Pancreas (tissue), 10 donors: Measurements from ENCODE around the gene CD27. TPM values are rescaled to one million over a fixed set of nuclear protein-coding genes. Genes with fewer than 3 reads are reported as not detected.
A peak's percentile ranks its signal among the peaks of the same experiment; 100 is the strongest.
"Not testable (repeated sequence)": the region's sequence is repeated elsewhere in the genome, so short reads cannot be mapped to it uniquely, and the experiment has no call there.

Experiments
- ATAC-seq, 4 donors: fragments of 200-7000 bp; cut with Tn5 transposase; one replicate each; pipeline versions ENCODE4 v1.8.0 to v1.9.1; 2020; ENCODE audit warnings: mild to moderate bottlenecking in 4 of 4, moderate library complexity in 4 of 4
- DNase-seq, 6 donors: peaks; one replicate each; pipeline ENCODE4 v3.0.0-alpha.2; 2020
- FAIRE-seq: peaks from 2 replicates; lab custom pipeline; 2012; peaks lifted over from hg19 to GRCh38; lab: Jason Lieb, UNC
- H3K27ac ChIP-seq, 4 donors: fragments of 200-600 bp; sonication (generic); 1 replicate in 3 of 4; 2 replicates in 1 of 4; pipeline versions ENCODE4 v1.5.0 to v1.8.0; 2020
- H3K27me3 ChIP-seq, 4 donors: fragments of 200-600 bp; one replicate each; pipeline ENCODE4 v1.8.0; 2021
- H3K36me3 ChIP-seq, 3 donors: fragments of 200-600 bp; sonication (generic) in 1 of 3; one replicate each; pipeline versions ENCODE4 v1.5.0 to v1.8.0; 2020 to 2021
- H3K4me1 ChIP-seq, 3 donors: fragments of 200-600 bp; one replicate each; pipeline ENCODE4 v1.8.0; 2021
- H3K4me3 ChIP-seq, 4 donors: fragments of 200-600 bp; sonication (generic) in 2 of 4; one replicate each; pipeline versions ENCODE4 v1.5.0 to v1.8.0; 2020 to 2021
- H3K9me3 ChIP-seq, 4 donors: fragments of 200-600 bp; one replicate each; pipeline ENCODE4 v1.8.0; 2021
- WGBS, 2 donors: extraction: QIAGEN DNeasy Blood & Tissue Kit; methylation state at CpG; one replicate each; pipeline ENCODE4 v1.1.7; 2013; 5-methylcytosine and 5-hydroxymethylcytosine counted together
- intact Hi-C, 3 donors: fragments of 100-400 bp; cut with DNase I; formaldehyde crosslinking; loops; one replicate each; pipeline versions ENCODE4 v1.11.1 to v1.14.2; 2022
- polyA plus RNA-seq, 2 donors: library from polyadenylated mRNA; stranded (reverse); fragments of 200-250 nt; gene quantifications; one replicate each; pipeline ENCODE4 v1.2.3, GENCODE V29; 2013
- total RNA-seq, 6 donors: library from RNA; stranded (reverse); fragmentation: NEBNext Ultra II Directional in 4 of 6; extraction: Animal tissue kit (Norgen Biotek cat#: 25700) in 4 of 6; gene quantifications; one replicate each; pipeline versions ENCODE4 v1.2.1 to v1.2.4, GENCODE V29; 2021 to 2023
- TF ChIP-seq, protein P1 (sequence below), 4 donors: fragments of 200-600 bp; sonication (generic) in 3 of 4; IDR thresholded peaks; one replicate each; pipeline versions ENCODE4 v1.5.0 to v1.8.0; 2021; ENCODE audit warnings: antibody characterized with exemption in 4 of 4
- donor health status: healthy with polysubstance abuse.
- donor health status: DM: no; HTN: no; CAD: no; lungs with moderate emphysema.
- donor health status: DM: no; HTN: no; CAD: no.
- donor health status: control.
- donor health status: control.
- donor health status: Bipolar disorder and iron deficiency.
- donor health status: DM: yes; HTN: yes; CAD: no.
- donor health status: DM: no; HTN: no; CAD: no.
- donor health status: DM: no; HTN: no; CAD: no.
- donor health status: DM: yes; HTN: yes; CAD: no.

CD27 gene
- total and polyA plus RNA-seq, 8 donors: 0.14 to 0.81 (median 0.28) TPM; not detected in 2

DNA sequence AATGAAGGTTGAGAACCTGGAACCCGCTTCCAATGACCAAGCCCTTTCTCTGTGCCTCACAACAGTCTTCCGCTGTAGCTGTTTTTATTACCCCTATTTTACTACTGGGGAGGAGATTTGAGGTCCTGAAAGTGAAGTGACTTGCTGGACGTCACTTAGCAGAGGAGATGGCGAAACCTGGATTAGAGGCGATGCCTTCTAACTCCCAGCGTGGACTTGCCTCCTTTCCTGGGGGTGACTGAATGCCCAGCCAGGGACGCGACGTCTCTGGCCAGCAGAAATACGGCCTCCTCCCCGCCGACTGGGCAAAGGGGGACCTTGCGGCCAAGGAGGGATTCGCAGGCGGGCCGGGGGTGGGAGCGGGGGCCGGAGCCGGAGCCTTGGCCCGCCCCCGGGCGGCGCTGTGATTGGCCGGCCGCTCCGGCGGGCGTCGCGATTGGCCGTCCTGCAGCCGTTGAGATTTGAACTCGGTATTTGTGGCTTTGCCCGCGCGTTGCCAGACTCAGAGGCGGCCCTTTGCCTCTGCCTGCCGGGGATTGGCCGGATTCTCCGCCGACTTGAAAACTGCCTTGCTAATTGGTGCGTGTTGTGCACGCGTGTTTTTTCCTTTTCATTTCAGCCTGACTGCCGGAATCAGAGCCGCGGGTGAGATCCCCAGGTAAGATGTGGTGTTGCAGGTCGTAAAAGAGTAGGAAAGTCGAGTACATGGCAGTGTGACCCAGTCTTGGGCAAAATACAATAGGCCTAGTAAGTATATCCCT, 48.9 kb downstream of the CD27 start, which contains the start of gene NCAPD2:
NCAPD2 (plus strand) TSS at position 606 of the 761 bp plus-strand sequence. CDS start 997 bp downstream, outside the sequence.
- intact Hi-C loops: no loop called here
- Histone ChIP-seq H3K36me3 (peaks cover 0 to under 1% (median 0%) of the 10 kb centered on the region in 3 donors), H3K27me3 (no peaks in the 10 kb centered on the region), H3K27ac (peak within 1 kb of the TSS; percentile 76 to 94 (median 86)), H3K4me1 (peaks cover 7 to 16% (median 15%) of the 10 kb centered on the region in 3 donors), H3K9me3 (no peaks in the 10 kb centered on the region), H3K4me3 (peak within 1 kb of the TSS; percentile 58 to 85 (median 76))
- no peak for FAIRE-seq
- TF ChIP-seq, protein P1, sequence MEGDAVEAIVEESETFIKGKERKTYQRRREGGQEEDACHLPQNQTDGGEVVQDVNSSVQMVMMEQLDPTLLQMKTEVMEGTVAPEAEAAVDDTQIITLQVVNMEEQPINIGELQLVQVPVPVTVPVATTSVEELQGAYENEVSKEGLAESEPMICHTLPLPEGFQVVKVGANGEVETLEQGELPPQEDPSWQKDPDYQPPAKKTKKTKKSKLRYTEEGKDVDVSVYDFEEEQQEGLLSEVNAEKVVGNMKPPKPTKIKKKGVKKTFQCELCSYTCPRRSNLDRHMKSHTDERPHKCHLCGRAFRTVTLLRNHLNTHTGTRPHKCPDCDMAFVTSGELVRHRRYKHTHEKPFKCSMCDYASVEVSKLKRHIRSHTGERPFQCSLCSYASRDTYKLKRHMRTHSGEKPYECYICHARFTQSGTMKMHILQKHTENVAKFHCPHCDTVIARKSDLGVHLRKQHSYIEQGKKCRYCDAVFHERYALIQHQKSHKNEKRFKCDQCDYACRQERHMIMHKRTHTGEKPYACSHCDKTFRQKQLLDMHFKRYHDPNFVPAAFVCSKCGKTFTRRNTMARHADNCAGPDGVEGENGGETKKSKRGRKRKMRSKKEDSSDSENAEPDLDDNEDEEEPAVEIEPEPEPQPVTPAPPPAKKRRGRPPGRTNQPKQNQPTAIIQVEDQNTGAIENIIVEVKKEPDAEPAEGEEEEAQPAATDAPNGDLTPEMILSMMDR (IDR thresholded peaks at IDR 0.05): peak in 2 of 4 donors; percentile 8 to 16
- peak; percentile 89 to 95 (median 91) for DNase-seq
- WGBS, 2 donors: 1% methylated on average over 48 to 49 of the region's 49 CpGs
- ATAC-seq: peak; percentile 94 to 98 (median 96)

DNA sequence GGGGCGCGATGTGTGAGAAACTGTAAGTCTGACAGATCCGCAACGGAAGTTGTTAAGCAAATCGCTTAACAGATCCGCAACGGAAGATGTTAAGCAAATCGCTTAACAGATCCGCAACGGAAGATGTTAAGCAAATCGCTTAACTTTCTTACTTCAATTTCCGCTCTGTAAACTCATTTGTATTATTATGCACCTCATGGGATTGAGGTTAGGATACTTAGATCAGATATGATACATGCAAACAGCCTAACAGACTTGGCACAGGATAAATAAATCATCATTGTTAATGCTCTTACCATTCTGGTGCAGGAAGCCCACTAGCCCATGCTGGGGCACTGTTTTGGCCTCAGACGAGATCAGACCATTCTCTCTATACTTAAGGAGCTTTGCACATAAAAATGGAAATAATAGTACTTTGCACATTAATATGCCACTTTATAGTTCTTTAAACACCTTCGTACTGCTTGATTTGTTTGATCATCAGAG, 49.5 kb downstream of the CD27 start:
- TF ChIP-seq, protein P1 (IDR thresholded peaks at IDR 0.05): no peak
- peak overlapping the region; percentile 58 to 85 (median 76) for H3K4me3 ChIP-seq
- peaks cover 7 to 16% (median 15%) of the 10 kb centered on the region in 3 donors for H3K4me1 ChIP-seq
- peaks cover 0 to 7% (median 0%) of the 10 kb centered on the region in 3 donors for H3K36me3 ChIP-seq
- peak overlapping the region in 1 of 4 donors; percentile 94 for H3K27ac ChIP-seq
- DNase-seq (no peak), FAIRE-seq (no peak), ATAC-seq (peak in 1 of 4 donors; percentile 8)
- H3K9me3 ChIP-seq: no peaks in the 10 kb centered on the region
- no peaks in the 10 kb centered on the region for H3K27me3 ChIP-seq
- intact Hi-C loops: no loop called here
- WGBS, 2 donors: 1 to 2% methylated on average over 14 of the region's 14 CpGs

DNA sequence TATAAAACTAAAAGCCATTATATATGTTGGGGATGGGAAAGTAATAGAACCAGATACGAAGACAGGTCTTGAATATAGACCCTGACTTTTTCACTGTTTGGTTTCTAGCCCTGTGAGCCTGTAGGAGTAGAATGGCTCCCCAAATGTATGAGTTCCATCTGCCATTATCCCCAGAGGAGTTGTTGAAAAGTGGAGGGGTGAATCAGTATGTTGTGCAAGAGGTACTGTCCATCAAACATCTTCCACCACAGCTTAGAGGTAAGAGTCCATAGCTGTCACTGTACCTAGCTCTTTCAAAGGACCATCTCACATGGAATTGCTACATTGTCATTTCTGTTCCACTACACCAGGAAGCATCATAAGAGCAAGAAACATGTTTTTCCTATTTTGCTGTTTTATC, 50.2 kb downstream of the CD27 start:
- Histone ChIP-seq H3K4me1 (peaks cover 7 to 16% (median 15%) of the 10 kb centered on the region in 3 donors), H3K27me3 (no peaks in the 10 kb centered on the region), H3K27ac (no peak overlapping the region), H3K9me3 (no peaks in the 10 kb centered on the region), H3K36me3 (peaks cover 0 to 8% (median 0%) of the 10 kb centered on the region in 3 donors), H3K4me3 (peak overlapping the region in 1 of 4 donors; percentile 76)
- 67 to 71% methylated on average over 1 of the region's 1 CpG for WGBS, 2 donors
- no peak for ATAC-seq
- TF ChIP-seq, protein P1 (IDR thresholded peaks at IDR 0.05): no peak
- FAIRE-seq: no peak
- no peak for DNase-seq
- intact Hi-C loops: no loop called here

DNA sequence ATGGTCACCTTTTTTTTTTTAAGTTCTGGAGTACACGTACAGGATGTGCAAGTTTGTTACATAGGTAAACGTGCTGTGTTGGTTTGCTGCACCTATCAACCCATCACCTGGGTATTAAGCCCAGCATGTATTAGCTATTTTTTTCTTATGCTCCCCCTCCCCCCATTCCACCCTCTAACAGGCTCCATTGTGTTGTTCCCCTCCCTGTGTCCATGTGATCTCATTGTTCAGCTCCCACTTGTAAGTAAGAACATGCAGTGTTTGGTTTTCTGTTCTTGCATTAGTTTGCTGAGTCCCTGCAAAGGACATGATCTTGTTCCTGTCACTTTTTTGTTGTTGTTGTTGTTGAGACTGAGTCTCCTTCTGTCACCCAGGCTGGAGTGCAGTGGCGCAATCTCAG, 52.5 kb downstream of the CD27 start:
- intact Hi-C loops, H3K27me3 ChIP-seq, FAIRE-seq, ATAC-seq, H3K36me3 ChIP-seq, DNase-seq, H3K4me3 ChIP-seq, H3K9me3 ChIP-seq, H3K27ac ChIP-seq: not testable (repeated sequence)
- H3K4me1 ChIP-seq: peaks cover 7 to 15% (median 13%) of the 10 kb centered on the region in 3 donors
- 79 to 86% methylated on average over 3 of the region's 3 CpGs for WGBS, 2 donors

DNA sequence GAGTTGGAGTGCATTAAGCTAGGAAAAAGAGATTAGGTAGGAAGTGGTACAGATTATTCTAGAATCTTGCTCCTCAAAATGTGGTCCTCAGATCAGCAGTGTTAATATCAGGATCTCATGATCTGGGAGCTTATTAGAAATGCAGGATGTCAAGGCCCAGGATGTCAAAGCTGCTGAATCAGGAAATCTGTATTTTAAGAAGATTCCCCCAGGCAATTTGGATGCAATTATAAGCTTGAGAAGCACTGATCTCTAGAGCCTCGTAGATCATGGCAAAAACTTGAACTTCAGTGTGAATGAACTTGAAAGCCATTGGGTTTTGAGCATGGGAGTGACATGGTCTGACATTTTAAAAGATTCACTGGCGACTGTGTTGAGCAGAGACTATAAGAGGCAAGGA, 55.7 kb downstream of the CD27 start:
- Histone ChIP-seq H3K27ac (no peak overlapping the region), H3K9me3 (no peaks in the 10 kb centered on the region), H3K27me3 (no peaks in the 10 kb centered on the region), H3K4me1 (peaks cover 0 to 3% (median 2%) of the 10 kb centered on the region in 3 donors), H3K36me3 (peaks cover 0 to 8% (median 0%) of the 10 kb centered on the region in 3 donors), H3K4me3 (no peak overlapping the region)
- intact Hi-C loops: no loop called here
- FAIRE-seq (no peak), DNase-seq (no peak), ATAC-seq (no peak)
- 93 to 97% methylated on average over 2 of the region's 2 CpGs for WGBS, 2 donors
- TF ChIP-seq, protein P1 (IDR thresholded peaks at IDR 0.05): no peak

Other genes starting within 250 kb of the CD27 start
- 100 to 1,000 TPM in 1 of 6 donors, 10 to 100 TPM in 5; 28.6 to 108 (median 33.8) TPM for gene CD9, start 244.6 kb upstream of the CD27 start, total RNA-seq
- 10 to 100 TPM; 25.1 to 85.6 TPM for gene CD9, start 244.6 kb upstream of the CD27 start, polyA plus RNA-seq
- gene PLEKHG6, start 134.3 kb upstream of the CD27 start, total RNA-seq: 10 to 100 TPM in 1 of 6 donors, 1 to 10 TPM in 5; 5.2 to 13.1 (median 7.2) TPM
- 10 to 100 TPM; 15.7 to 23.5 TPM for gene PLEKHG6, start 134.3 kb upstream of the CD27 start, polyA plus RNA-seq
- gene TNFRSF1A, start 102.9 kb upstream of the CD27 start, total RNA-seq: 10 to 100 TPM; 23.5 to 68.1 (median 36.6) TPM
- gene TNFRSF1A, start 102.9 kb upstream of the CD27 start, polyA plus RNA-seq: 10 to 100 TPM; 34.2 to 43.6 TPM
- gene SCNN1A, start 69.4 kb upstream of the CD27 start, total RNA-seq: 10 to 100 TPM; 21.0 to 56.3 (median 37.8) TPM
- gene SCNN1A, start 69.4 kb upstream of the CD27 start, polyA plus RNA-seq: 10 to 100 TPM; 42.7 to 87.8 TPM
- 10 to 100 TPM; 50.0 to 75.2 (median 61.3) TPM for gene LTBR, start 60.8 kb upstream of the CD27 start, total RNA-seq
- 10 to 100 TPM; 74.2 to 82.1 TPM for gene LTBR, start 60.8 kb upstream of the CD27 start, polyA plus RNA-seq
- 10 to 100 TPM in 3 of 6 donors, 1 to 10 TPM in 3; 7.8 to 25.5 (median 12.6) TPM for gene TAPBPL, start 7.1 kb downstream of the CD27 start, total RNA-seq
- gene TAPBPL, start 7.1 kb downstream of the CD27 start, polyA plus RNA-seq: 10 to 100 TPM; 15.9 to 17.7 TPM
- 1 to 10 TPM; 1.7 to 4.1 (median 2.3) TPM for gene VAMP1, start 25.7 kb downstream of the CD27 start, total RNA-seq
- 1 to 10 TPM; 3.2 to 7.5 TPM for gene VAMP1, start 25.7 kb downstream of the CD27 start, polyA plus RNA-seq
- gene MRPL51, start 48.3 kb downstream of the CD27 start, total RNA-seq: 10 to 100 TPM; 66.3 to 79.7 (median 69.9) TPM
- 10 to 100 TPM; 30.6 to 64.7 TPM for gene MRPL51, start 48.3 kb downstream of the CD27 start, polyA plus RNA-seq
- gene NCAPD2, start 49.1 kb downstream of the CD27 start, total RNA-seq: 10 to 100 TPM in 3 of 6 donors, 1 to 10 TPM in 3; 7.6 to 16.2 (median 10.0) TPM
- 1 to 10 TPM; 5.6 to 6.5 TPM for gene NCAPD2, start 49.1 kb downstream of the CD27 start, polyA plus RNA-seq
- 100 to 1,000 TPM; 149 to 657 (median 339) TPM for gene GAPDH, start 89.6 kb downstream of the CD27 start, total RNA-seq
- gene GAPDH, start 89.6 kb downstream of the CD27 start, polyA plus RNA-seq: 100 to 1,000 TPM; 425 to 627 TPM
- gene IFFO1, start 111.1 kb downstream of the CD27 start, total RNA-seq: 10 to 100 TPM in 1 of 6 donors, 1 to 10 TPM in 5; 4.0 to 10.2 (median 4.9) TPM
- 10 to 100 TPM; 22.1 to 36.5 TPM for gene IFFO1, start 111.1 kb downstream of the CD27 start, polyA plus RNA-seq
- gene NOP2, start 123.3 kb downstream of the CD27 start, total RNA-seq: 10 to 100 TPM in 4 of 6 donors, 1 to 10 TPM in 2; 9.1 to 17.7 (median 15.1) TPM
- gene NOP2, start 123.3 kb downstream of the CD27 start, polyA plus RNA-seq: 10 to 100 TPM; 32.2 to 41.3 TPM
- 100 to 1,000 TPM in 3 of 6 donors, 10 to 100 TPM in 3; 96.5 to 123 (median 105) TPM for gene CHD4, start 162.4 kb downstream of the CD27 start, total RNA-seq
- gene CHD4, start 162.4 kb downstream of the CD27 start, polyA plus RNA-seq: 100 to 1,000 TPM; 125 to 134 TPM
- 1 to 10 TPM in 2 of 6 donors, under 1 TPM in 4; 0.09 to 2.4 (median 0.71) TPM for gene LPAR5, start 191.0 kb downstream of the CD27 start, total RNA-seq
- gene LPAR5, start 191.0 kb downstream of the CD27 start, polyA plus RNA-seq: under 1 TPM; 0.19 to 0.23 TPM
- 1 to 10 TPM; 1.3 to 4.1 (median 1.8) TPM for gene ACRBP, start 202.5 kb downstream of the CD27 start, total RNA-seq
- gene ACRBP, start 202.5 kb downstream of the CD27 start, polyA plus RNA-seq: 1 to 10 TPM; 1.2 to 2.2 TPM
- 10 to 100 TPM in 5 of 6 donors, 1 to 10 TPM in 1; 9.0 to 24.9 (median 12.1) TPM for gene ING4, start 218.2 kb downstream of the CD27 start, total RNA-seq
- 10 to 100 TPM; 15.7 to 29.6 TPM for gene ING4, start 218.2 kb downstream of the CD27 start, polyA plus RNA-seq
- 10 to 100 TPM; 20.4 to 29.8 (median 23.9) TPM for gene ZNF384, start 244.4 kb downstream of the CD27 start, total RNA-seq
- gene ZNF384, start 244.4 kb downstream of the CD27 start, polyA plus RNA-seq: 10 to 100 TPM; 36.6 to 36.7 TPM